22Rv1 (cell line): ENCODE data around the gene KRTAP2-4.

Experiments used
- ZFX ChIP-seq: fragments of 450-650 bp; IDR thresholded peaks from 2 replicates; pipeline ENCODE4 v1.6.1; 2017; ENCODE audit warnings: antibody characterized with exemption, borderline replicate concordance
- TF ChIP-seq, protein P1 (sequence below): fragments of 450-650 bp; IDR thresholded peaks from 2 replicates; pipeline ENCODE4 v1.5.1; 2017; ENCODE audit warnings: mild to moderate bottlenecking

GRCh38 chr17:41018541-41018940 is 47.1 kb downstream of the KRTAP2-4 start:
- TF ChIP-seq, protein P1, sequence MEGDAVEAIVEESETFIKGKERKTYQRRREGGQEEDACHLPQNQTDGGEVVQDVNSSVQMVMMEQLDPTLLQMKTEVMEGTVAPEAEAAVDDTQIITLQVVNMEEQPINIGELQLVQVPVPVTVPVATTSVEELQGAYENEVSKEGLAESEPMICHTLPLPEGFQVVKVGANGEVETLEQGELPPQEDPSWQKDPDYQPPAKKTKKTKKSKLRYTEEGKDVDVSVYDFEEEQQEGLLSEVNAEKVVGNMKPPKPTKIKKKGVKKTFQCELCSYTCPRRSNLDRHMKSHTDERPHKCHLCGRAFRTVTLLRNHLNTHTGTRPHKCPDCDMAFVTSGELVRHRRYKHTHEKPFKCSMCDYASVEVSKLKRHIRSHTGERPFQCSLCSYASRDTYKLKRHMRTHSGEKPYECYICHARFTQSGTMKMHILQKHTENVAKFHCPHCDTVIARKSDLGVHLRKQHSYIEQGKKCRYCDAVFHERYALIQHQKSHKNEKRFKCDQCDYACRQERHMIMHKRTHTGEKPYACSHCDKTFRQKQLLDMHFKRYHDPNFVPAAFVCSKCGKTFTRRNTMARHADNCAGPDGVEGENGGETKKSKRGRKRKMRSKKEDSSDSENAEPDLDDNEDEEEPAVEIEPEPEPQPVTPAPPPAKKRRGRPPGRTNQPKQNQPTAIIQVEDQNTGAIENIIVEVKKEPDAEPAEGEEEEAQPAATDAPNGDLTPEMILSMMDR, result no peak
- no peak for TF ChIP-seq ZFX
